DND-41 (cell line): Measurements from ENCODE around the gene EMILIN1.

Experiments
- ATAC-seq: fragments of 200-7000 bp; cut with Tn5 transposase; 3 replicates; pipeline ENCODE4 v1.9.1; 2021; ENCODE audit warnings: low read depth; ENCODE audit not compliant: insufficient read depth
- DNase-seq: peaks from one replicate; pipeline ENCODE4 v3.0.0-alpha.2; 2020
- H2AFZ ChIP-seq: 2 replicates; pipeline ENCODE4 v1.6.0; 2012; ENCODE audit warnings: low read depth, low read length
- H3K27ac ChIP-seq: 2 replicates; pipeline ENCODE4 v1.5.1; 2012; ENCODE audit warnings: low read length, inconsistent platforms
- H3K27me3 ChIP-seq: fragments of 200-600 bp; sonication (generic); 2 replicates; pipeline ENCODE4 v1.6.0; 2012; ENCODE audit warnings: low read length, mild to moderate bottlenecking, inconsistent platforms; ENCODE audit not compliant: insufficient read depth, poor library complexity
- H3K36me3 ChIP-seq: 2 replicates; pipeline ENCODE4 v1.5.1; 2012; ENCODE audit warnings: low read length, inconsistent platforms; ENCODE audit not compliant: insufficient read depth
- H3K4me1 ChIP-seq: 2 replicates; pipeline ENCODE4 v1.5.1; 2012; ENCODE audit warnings: mild to moderate bottlenecking, low read length; ENCODE audit not compliant: insufficient read depth
- H3K4me2 ChIP-seq: 2 replicates; pipeline ENCODE4 v1.6.0; 2012; ENCODE audit warnings: mild to moderate bottlenecking, moderate library complexity, low read length, inconsistent platforms; ENCODE audit not compliant: insufficient read depth
- H3K4me3 ChIP-seq, 2 experiments: fragments of 200-600 bp in 1 of 2; shearing (Covaris generic) in 1 of 2; 2 replicates each; pipeline ENCODE4 v1.5.1; 2012 to 2016; ENCODE audit warnings: inconsistent platforms in 2 of 2, low read length in 2 of 2, mild to moderate bottlenecking in 2 of 2, low read depth in 1 of 2, moderate library complexity in 1 of 2
- H3K79me2 ChIP-seq: 2 replicates; pipeline ENCODE4 v1.6.0; 2012; ENCODE audit warnings: low read length, inconsistent platforms; ENCODE audit not compliant: insufficient read depth
- H3K9ac ChIP-seq: 2 replicates; pipeline ENCODE4 v1.6.0; 2012; ENCODE audit warnings: low read depth, mild to moderate bottlenecking, inconsistent platforms, low read length, moderate library complexity
- H3K9me3 ChIP-seq: 2 replicates; pipeline ENCODE4 v1.5.1; 2012; ENCODE audit warnings: low read length, moderate library complexity, mild to moderate bottlenecking, inconsistent platforms; ENCODE audit not compliant: insufficient read depth, severe bottlenecking
- H4K20me1 ChIP-seq: 2 replicates; pipeline ENCODE4 v1.6.0; 2012; ENCODE audit warnings: low read length; ENCODE audit not compliant: insufficient read depth
- CTCF ChIP-seq: IDR thresholded peaks from 2 replicates; pipeline ENCODE4 v1.5.1; 2012; ENCODE audit warnings: borderline replicate concordance, low read length, moderate library complexity, mild to moderate bottlenecking; ENCODE audit not compliant: poor library complexity, severe bottlenecking; ENCODE audit errors: extremely low read depth
- EZH2 ChIP-seq: IDR thresholded peaks from 3 replicates; pipeline ENCODE4 v1.6.1; 2012; ENCODE audit warnings: borderline replicate concordance, low read depth, mild to moderate bottlenecking, moderate library complexity, low read length, inconsistent platforms; ENCODE audit not compliant: severe bottlenecking

The EMILIN1 gene

GRCh38 chr2:27126252-27126710, 47.9 kb downstream of the EMILIN1 start:
- ATAC-seq (no peak), DNase-seq (no peak)
- Histone ChIP-seq H2AFZ (no peak overlapping the region), H3K4me3 (no peak overlapping the region), H3K9ac (no peak overlapping the region), H3K36me3 (peaks cover 15% of the 10 kb centered on the region), H4K20me1 (peaks cover 10% of the 10 kb centered on the region; the same call in 1 of the 2 replicates), H3K79me2 (no peaks in the 10 kb centered on the region), H3K9me3 (no peaks in the 10 kb centered on the region), H3K4me2 (no peak overlapping the region), H3K27me3 (peaks cover 5% of the 10 kb centered on the region), H3K4me1 (no peaks in the 10 kb centered on the region), H3K27ac (no peak overlapping the region)
- no peak for TF ChIP-seq EZH2
- TF ChIP-seq CTCF, result no peak

- no peak for TF ChIP-seq CTCF
- TF ChIP-seq EZH2, result no peak
- Histone ChIP-seq H3K4me3 (no peak overlapping the region), H4K20me1 (peaks cover 28% of the 10 kb centered on the region), H2AFZ (no peak overlapping the region), H3K9me3 (no peaks in the 10 kb centered on the region), H3K36me3 (peaks cover 33% of the 10 kb centered on the region), H3K79me2 (peaks cover 12% of the 10 kb centered on the region), H3K27me3 (no peaks in the 10 kb centered on the region), H3K9ac (no peak overlapping the region), H3K4me1 (peaks cover 11% of the 10 kb centered on the region), H3K4me2 (no peak overlapping the region), H3K27ac (no peak overlapping the region)
- DNase-seq (no peak), ATAC-seq (peak; percentile 17; the same call in 1 of the 3 replicates)
Measured at GRCh38 chr2:27127883-27128667, 49.7 kb downstream of the EMILIN1 start.

- no peak overlapping the region for H2AFZ ChIP-seq
- peaks cover 19% of the 10 kb centered on the region for H3K4me1 ChIP-seq
- H3K79me2 ChIP-seq, result peaks cover 20% of the 10 kb centered on the region
- H3K9ac ChIP-seq, result no peak overlapping the region
- no peak for DNase-seq
- H3K9me3 ChIP-seq, result no peaks in the 10 kb centered on the region
- H3K4me2 ChIP-seq, result no peak overlapping the region
- no peaks in the 10 kb centered on the region for H3K27me3 ChIP-seq
- peaks cover 34% of the 10 kb centered on the region for H3K36me3 ChIP-seq
- no peak overlapping the region for H3K27ac ChIP-seq
- H3K4me3 ChIP-seq, result no peak overlapping the region
- TF ChIP-seq CTCF, result no peak
- TF ChIP-seq EZH2, result no peak
- 0 out of 3 replicates have a peak, but pooled peaks have one; percentile 5 for ATAC-seq
- H4K20me1 ChIP-seq, result peaks cover 37% of the 10 kb centered on the region
Measured at GRCh38 chr2:27128668-27129571, 50.5 kb downstream of the EMILIN1 start.
